H9 (cell line): ENCODE results near the gene VPS4A. TPM values are rescaled to one million over a fixed set of nuclear protein-coding genes. Genes with fewer than 3 reads are reported as not detected.

Experiments
- DNase-seq: peaks from one replicate; pipeline ENCODE4 v3.0.0-alpha.2; 2017
- H2AFZ ChIP-seq: one replicate; pipeline ENCODE4 v1.6.1; 2013; ENCODE audit warnings: mild to moderate bottlenecking, low read length, control low read depth, moderate library complexity
- H2AK5ac ChIP-seq: 2 replicates; pipeline ENCODE4 v1.6.1; 2013; ENCODE audit warnings: low read length, control low read depth, mixed read lengths; ENCODE audit not compliant: insufficient read length
- H2BK120ac ChIP-seq: one replicate; pipeline ENCODE4 v1.6.1; 2013; ENCODE audit warnings: low read depth, mild to moderate bottlenecking, low read length, control low read depth, inconsistent platforms; ENCODE audit not compliant: poor library complexity, severe bottlenecking
- H2BK12ac ChIP-seq: 2 replicates; pipeline ENCODE4 v1.6.1; 2013; ENCODE audit warnings: low read length, control low read depth, mixed read lengths, low read depth; ENCODE audit not compliant: insufficient read length
- H2BK15ac ChIP-seq: 2 replicates; pipeline ENCODE4 v1.6.1; 2013; ENCODE audit warnings: low read depth, low read length, control low read depth
- H2BK20ac ChIP-seq: one replicate; pipeline ENCODE4 v1.6.1; 2013; ENCODE audit warnings: low read depth, mild to moderate bottlenecking, low read length, control low read depth, inconsistent platforms; ENCODE audit not compliant: poor library complexity, severe bottlenecking
- H2BK5ac ChIP-seq: 2 replicates; pipeline ENCODE4 v1.6.1; 2013; ENCODE audit warnings: low read length, control low read depth, mixed read lengths; ENCODE audit not compliant: insufficient read length
- H3K14ac ChIP-seq: 2 replicates; pipeline ENCODE4 v1.6.1; 2013; ENCODE audit warnings: low read length, control low read depth; ENCODE audit not compliant: insufficient read depth
- H3K18ac ChIP-seq: 2 replicates; pipeline ENCODE4 v1.6.1; 2013; ENCODE audit warnings: low read depth, mild to moderate bottlenecking, mixed read lengths, low read length, control low read depth; ENCODE audit not compliant: insufficient read length
- H3K23ac ChIP-seq: 2 replicates; pipeline ENCODE4 v1.6.1; 2013; ENCODE audit warnings: low read length, control low read depth, mixed read lengths, low read depth; ENCODE audit not compliant: insufficient read length
- H3K23me2 ChIP-seq: 2 replicates; pipeline ENCODE4 v1.6.1; 2013; ENCODE audit warnings: low read depth, mild to moderate bottlenecking, mixed read lengths, low read length, control low read depth; ENCODE audit not compliant: insufficient read length, poor library complexity, severe bottlenecking
- H3K27ac ChIP-seq: 2 replicates; pipeline ENCODE4 v1.5.1; 2013; ENCODE audit warnings: low read length, control low read depth, mixed read lengths, low read depth; ENCODE audit not compliant: insufficient read length
- H3K27me3 ChIP-seq: 2 replicates; pipeline ENCODE4 v1.6.1; 2013; ENCODE audit warnings: low read length, control low read depth, inconsistent platforms; ENCODE audit not compliant: insufficient read depth
- H3K4ac ChIP-seq: 2 replicates; pipeline ENCODE4 v1.6.1; 2013; ENCODE audit warnings: low read depth, mild to moderate bottlenecking, control low read depth, inconsistent platforms, low read length, moderate library complexity
- H3K4me1 ChIP-seq: 2 replicates; pipeline ENCODE4 v1.6.1; 2013; ENCODE audit warnings: low read length, control low read depth, inconsistent platforms; ENCODE audit not compliant: insufficient read depth
- H3K4me2 ChIP-seq: 2 replicates; pipeline ENCODE4 v1.6.1; 2013; ENCODE audit warnings: low read length, control low read depth, mixed read lengths; ENCODE audit not compliant: insufficient read length, insufficient read depth
- H3K56ac ChIP-seq: 2 replicates; pipeline ENCODE4 v1.6.1; 2013; ENCODE audit warnings: low read depth, mild to moderate bottlenecking, mixed read lengths, low read length, control low read depth; ENCODE audit not compliant: insufficient read length
- H3K79me1 ChIP-seq: 2 replicates; pipeline ENCODE4 v1.6.1; 2013; ENCODE audit warnings: low read depth, mild to moderate bottlenecking, moderate library complexity, low read length, control low read depth, inconsistent platforms; ENCODE audit not compliant: insufficient read depth, poor library complexity, severe bottlenecking
- H3K79me2 ChIP-seq: 2 replicates; pipeline ENCODE4 v1.6.1; 2013; ENCODE audit warnings: low read length, control low read depth, inconsistent platforms; ENCODE audit not compliant: insufficient read depth
- H3K9ac ChIP-seq: 2 replicates; pipeline ENCODE4 v1.6.1; 2013; ENCODE audit warnings: low read length, control low read depth, mixed read lengths; ENCODE audit not compliant: insufficient read length; ENCODE audit errors: extremely low read depth
- H3K9me3 ChIP-seq: one replicate; pipeline ENCODE4 v1.6.1; 2013; ENCODE audit warnings: low read depth, low read length, inconsistent platforms; ENCODE audit not compliant: control insufficient read depth
- H3T11ph ChIP-seq: one replicate; pipeline ENCODE4 v1.6.1; 2013; ENCODE audit warnings: mild to moderate bottlenecking, low read length, control low read depth, inconsistent platforms
- H4K20me1 ChIP-seq: one replicate; pipeline ENCODE4 v1.6.1; 2013; ENCODE audit not compliant: control insufficient read depth, insufficient read length, insufficient read depth
- H4K5ac ChIP-seq: 2 replicates; pipeline ENCODE4 v1.6.1; 2013; ENCODE audit warnings: low read depth, mild to moderate bottlenecking, mixed read lengths, low read length, control low read depth; ENCODE audit not compliant: insufficient read length
- H4K8ac ChIP-seq: replicated peaks from 2 replicates; pipeline ENCODE4 v1.6.1; 2013; ENCODE audit warnings: low read length, control low read depth, mixed read lengths, low read depth; ENCODE audit not compliant: insufficient read length
- H4K91ac ChIP-seq: 2 replicates; pipeline ENCODE4 v1.6.1; 2013; ENCODE audit warnings: low read depth, mild to moderate bottlenecking, moderate library complexity, mixed read lengths, low read length, control low read depth; ENCODE audit not compliant: insufficient read length
- H3K27ac Mint-ChIP-seq, 3 experiments: 2 replicates in 2 of 3; 3 replicates in 1 of 3; pipeline ENCODE4 v1.8.0; 2020 to 2021; ENCODE audit warnings: mixed read lengths in 3 of 3, mild to moderate bottlenecking in 1 of 3, moderate library complexity in 1 of 3
- H3K27me3 Mint-ChIP-seq: 2 replicates; pipeline ENCODE4 v1.8.0; 2021; ENCODE audit warnings: low read depth, mild to moderate bottlenecking, moderate library complexity, mixed read lengths
- H3K36me3 Mint-ChIP-seq, 3 experiments: 2 replicates in 2 of 3; 3 replicates in 1 of 3; pipeline ENCODE4 v1.8.0; 2020 to 2021; ENCODE audit warnings: low read depth in 3 of 3, mixed read lengths in 3 of 3; ENCODE audit not compliant: insufficient read depth in 1 of 3
- H3K4me1 Mint-ChIP-seq, 2 experiments: 2 replicates each; pipeline ENCODE4 v1.8.0; 2020; ENCODE audit warnings: mixed read lengths in 2 of 2
- H3K4me3 Mint-ChIP-seq, 2 experiments: 2 replicates in 1 of 2; 3 replicates in 1 of 2; pipeline ENCODE4 v1.8.0; 2020 to 2021; ENCODE audit warnings: mild to moderate bottlenecking in 2 of 2, mixed read lengths in 2 of 2, moderate library complexity in 1 of 2
- H3K9me3 Mint-ChIP-seq, 2 experiments: 2 replicates in 1 of 2; 3 replicates in 1 of 2; pipeline ENCODE4 v1.8.0; 2020; ENCODE audit warnings: mild to moderate bottlenecking in 2 of 2, mixed read lengths in 2 of 2, moderate library complexity in 1 of 2
- CTCF ChIP-seq: fragments of 200-600 bp; sonication (generic); conservative IDR thresholded peaks from 3 replicates; pipeline ENCODE4 v1.8.0; 2021; ENCODE audit warnings: antibody characterized with exemption, mild to moderate bottlenecking
- WGBS: extraction: QIAGEN DNeasy Blood & Tissue Kit; methylation state at CpG from one replicate; pipeline ENCODE4 v1.1.7; 2013; ENCODE audit warnings: missing lambda C conversion rate, low lambda C conversion rate, mixed read lengths; ENCODE audit not compliant: insufficient read length; ENCODE audit errors: extremely low coverage; 5-methylcytosine and 5-hydroxymethylcytosine counted together
- total RNA-seq: library from RNA; stranded (reverse); gene quantifications from 2 replicates; pipeline ENCODE4 v1.2.1, GENCODE V29; 2021

The VPS4A gene
- total RNA-seq, 1 experiment from 2014 or later = 27.1 TPM

GRCh38 chr16:69273009-69273408 lies 38.1 kb upstream of the VPS4A start:
- WGBS = no CpG with 5 or more reads among the region's 4 CpGs
- Mint-ChIP-seq H3K36me3 (peaks cover 5 to 21% (median 19%) of the 10 kb centered on the region in 3 experiments; a peak in 6 of 7 replicates), H3K27me3 (no peaks in the 10 kb centered on the region)

More at GRCh38 chr16:69273009-69273408, 38.1 kb upstream of the VPS4A start:
- Histone ChIP-seq H2AK5ac (no peak overlapping the region), H3K4me2 (no peak overlapping the region), H3K4ac (no peak overlapping the region), H3K4me1 (no peaks in the 10 kb centered on the region), H3K79me2 (no peaks in the 10 kb centered on the region), H3K18ac (no peak overlapping the region), H3K9ac (no peak overlapping the region), H2BK15ac (no peak overlapping the region), H4K5ac (no peak overlapping the region), H3K14ac (no peak overlapping the region), H3K79me1 (no peaks in the 10 kb centered on the region), H4K91ac (no peak overlapping the region), H2AFZ (no peak overlapping the region), H3K23ac (no peak overlapping the region), H3K23me2 (no peaks in the 10 kb centered on the region), H2BK5ac (no peak overlapping the region), H4K20me1 (no peaks in the 10 kb centered on the region), H4K8ac (no peak overlapping the region), H2BK20ac (no peak overlapping the region), H2BK120ac (no peak overlapping the region), H3K9me3 (no peaks in the 10 kb centered on the region), H3K27ac (no peak overlapping the region), H2BK12ac (no peak overlapping the region), H3K56ac (no peak overlapping the region), H3K27me3 (no peaks in the 10 kb centered on the region), H3T11ph (no peak overlapping the region)
- TF ChIP-seq CTCF = no peak
- no peak for DNase-seq
- Mint-ChIP-seq H3K4me3 (no peak overlapping the region), H3K27ac (no peak overlapping the region), H3K9me3 (no peaks in the 10 kb centered on the region), H3K4me1 (peaks cover 0 to 2% of the 10 kb centered on the region in 2 experiments; a peak in 1 of 4 replicates)
